Parathyroid adenoma (tissue), 2 donors: ENCODE results near the gene STAB2.

Experiments used
- H2AFZ ChIP-seq: fragments of 300-600 bp; sonication (generic); one replicate; pipeline ENCODE4 v1.7.0; 2017; ENCODE audit warnings: antibody characterized with exemption, mild to moderate bottlenecking
- H3K27ac ChIP-seq: fragments of 300-600 bp; sonication (generic); one replicate; pipeline ENCODE4 v1.7.0; 2017
- H3K27me3 ChIP-seq: fragments of 300-600 bp; sonication (generic); one replicate; pipeline ENCODE4 v1.7.0; 2017; ENCODE audit warnings: low read length; ENCODE audit not compliant: control insufficient read depth, insufficient read depth
- H3K36me3 ChIP-seq: fragments of 300-600 bp; sonication (generic); one replicate; pipeline ENCODE4 v1.7.0; 2017; ENCODE audit warnings: low read length; ENCODE audit not compliant: control insufficient read depth, insufficient read depth
- H3K4me1 ChIP-seq: fragments of 300-600 bp; sonication (generic); one replicate; pipeline ENCODE4 v1.7.0; 2017; ENCODE audit warnings: control low read depth
- H3K4me2 ChIP-seq: fragments of 300-600 bp; sonication (generic); one replicate; pipeline ENCODE4 v1.7.0; 2017; ENCODE audit warnings: low read length
- H3K4me3 ChIP-seq: fragments of 300-600 bp; sonication (generic); one replicate; pipeline ENCODE4 v1.7.0; 2017; ENCODE audit warnings: low read depth, low read length
- H3K79me2 ChIP-seq: fragments of 300-600 bp; sonication (generic); one replicate; pipeline ENCODE4 v1.7.0; 2017; ENCODE audit warnings: control low read depth
- H3K9ac ChIP-seq: fragments of 300-600 bp; sonication (generic); one replicate; pipeline ENCODE4 v1.7.0; 2017; ENCODE audit warnings: mild to moderate bottlenecking
- H3K9me3 ChIP-seq: fragments of 300-600 bp; sonication (generic); one replicate; pipeline ENCODE4 v1.7.0; 2017; ENCODE audit warnings: low read length; ENCODE audit not compliant: control insufficient read depth
- TF ChIP-seq, protein P1 (sequence below): fragments of 300-600 bp; sonication (generic); IDR thresholded peaks from one replicate; pipeline ENCODE4 v1.7.0; 2017; ENCODE audit warnings: antibody characterized with exemption, mild to moderate bottlenecking
- donor health status: primary hyperparathyroidism.

The STAB2 gene

DNA sequence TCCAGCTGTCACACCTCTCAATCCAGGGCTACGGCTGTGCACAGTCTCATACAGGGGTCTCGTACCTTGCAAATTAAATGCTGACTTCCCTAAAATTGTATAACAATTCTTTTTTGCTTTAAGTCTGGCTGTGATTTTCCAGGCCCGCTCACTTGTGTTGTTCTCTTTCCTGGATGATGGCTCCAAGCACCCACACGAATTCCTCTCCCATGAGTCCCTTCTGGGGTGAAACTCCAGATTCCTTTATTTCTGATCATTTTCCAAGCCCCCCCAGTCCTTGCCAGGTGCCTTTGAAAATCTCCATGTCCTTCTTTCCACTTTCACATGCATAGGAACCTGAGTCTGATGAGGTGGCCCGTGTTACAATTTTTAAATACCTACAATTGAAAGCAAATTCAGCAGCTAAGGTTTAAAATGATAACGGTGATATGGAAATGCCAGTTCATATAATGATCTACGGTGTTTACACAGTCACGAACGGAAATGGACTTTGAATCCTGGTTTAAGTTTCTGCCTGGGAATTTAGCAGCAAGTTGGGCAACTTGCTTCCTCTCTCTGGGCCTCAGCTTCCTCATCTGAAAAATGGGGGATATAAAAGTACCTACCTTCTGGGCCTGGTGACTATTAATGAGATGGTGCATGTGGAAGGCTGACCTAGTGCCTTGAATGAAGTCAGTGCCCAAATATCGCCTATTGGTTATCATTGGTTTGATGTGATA is 85.5 kb downstream of the STAB2 start:
- H3K4me3 ChIP-seq: no peak overlapping the region
- no peak overlapping the region for H3K27ac ChIP-seq
- H3K9ac ChIP-seq: no peak overlapping the region
- TF ChIP-seq, protein P1, sequence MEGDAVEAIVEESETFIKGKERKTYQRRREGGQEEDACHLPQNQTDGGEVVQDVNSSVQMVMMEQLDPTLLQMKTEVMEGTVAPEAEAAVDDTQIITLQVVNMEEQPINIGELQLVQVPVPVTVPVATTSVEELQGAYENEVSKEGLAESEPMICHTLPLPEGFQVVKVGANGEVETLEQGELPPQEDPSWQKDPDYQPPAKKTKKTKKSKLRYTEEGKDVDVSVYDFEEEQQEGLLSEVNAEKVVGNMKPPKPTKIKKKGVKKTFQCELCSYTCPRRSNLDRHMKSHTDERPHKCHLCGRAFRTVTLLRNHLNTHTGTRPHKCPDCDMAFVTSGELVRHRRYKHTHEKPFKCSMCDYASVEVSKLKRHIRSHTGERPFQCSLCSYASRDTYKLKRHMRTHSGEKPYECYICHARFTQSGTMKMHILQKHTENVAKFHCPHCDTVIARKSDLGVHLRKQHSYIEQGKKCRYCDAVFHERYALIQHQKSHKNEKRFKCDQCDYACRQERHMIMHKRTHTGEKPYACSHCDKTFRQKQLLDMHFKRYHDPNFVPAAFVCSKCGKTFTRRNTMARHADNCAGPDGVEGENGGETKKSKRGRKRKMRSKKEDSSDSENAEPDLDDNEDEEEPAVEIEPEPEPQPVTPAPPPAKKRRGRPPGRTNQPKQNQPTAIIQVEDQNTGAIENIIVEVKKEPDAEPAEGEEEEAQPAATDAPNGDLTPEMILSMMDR: no peak
- H3K79me2 ChIP-seq: no peaks in the 10 kb centered on the region
- H3K9me3 ChIP-seq: no peaks in the 10 kb centered on the region
- H2AFZ ChIP-seq: no peak overlapping the region
- H3K4me1 ChIP-seq: no peaks in the 10 kb centered on the region
- no peaks in the 10 kb centered on the region for H3K27me3 ChIP-seq
- H3K36me3 ChIP-seq: no peaks in the 10 kb centered on the region
- no peak overlapping the region for H3K4me2 ChIP-seq

DNA sequence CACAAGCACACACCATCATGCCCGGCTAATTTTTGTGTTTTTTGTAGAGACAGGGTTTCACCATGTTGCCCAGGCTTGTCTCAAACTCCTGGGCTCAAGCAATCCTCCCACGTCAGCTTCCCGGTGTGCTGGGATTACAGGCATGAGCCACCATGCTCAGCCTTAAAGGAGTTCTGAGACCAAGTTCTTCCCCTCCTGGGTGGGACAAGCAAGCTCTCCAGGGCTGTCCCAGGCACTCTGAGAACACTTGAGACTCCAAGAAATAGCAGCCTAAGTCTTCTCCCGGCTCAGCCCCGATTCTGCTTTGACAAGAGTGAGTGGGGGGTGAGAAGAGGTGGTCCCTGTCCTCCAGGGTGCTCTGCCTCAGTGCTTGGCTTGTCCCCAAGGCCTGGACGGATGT is 86.4 kb downstream of the STAB2 start:
- H3K9me3 ChIP-seq: no peaks in the 10 kb centered on the region
- no peak overlapping the region for H2AFZ ChIP-seq
- H3K27me3 ChIP-seq: no peaks in the 10 kb centered on the region
- H3K9ac ChIP-seq: no peak overlapping the region
- no peak overlapping the region for H3K4me2 ChIP-seq
- no peaks in the 10 kb centered on the region for H3K4me1 ChIP-seq
- TF ChIP-seq, protein P1: no peak
- H3K4me3 ChIP-seq: no peak overlapping the region
- H3K79me2 ChIP-seq: no peaks in the 10 kb centered on the region
- H3K36me3 ChIP-seq: no peaks in the 10 kb centered on the region
- no peak overlapping the region for H3K27ac ChIP-seq

DNA sequence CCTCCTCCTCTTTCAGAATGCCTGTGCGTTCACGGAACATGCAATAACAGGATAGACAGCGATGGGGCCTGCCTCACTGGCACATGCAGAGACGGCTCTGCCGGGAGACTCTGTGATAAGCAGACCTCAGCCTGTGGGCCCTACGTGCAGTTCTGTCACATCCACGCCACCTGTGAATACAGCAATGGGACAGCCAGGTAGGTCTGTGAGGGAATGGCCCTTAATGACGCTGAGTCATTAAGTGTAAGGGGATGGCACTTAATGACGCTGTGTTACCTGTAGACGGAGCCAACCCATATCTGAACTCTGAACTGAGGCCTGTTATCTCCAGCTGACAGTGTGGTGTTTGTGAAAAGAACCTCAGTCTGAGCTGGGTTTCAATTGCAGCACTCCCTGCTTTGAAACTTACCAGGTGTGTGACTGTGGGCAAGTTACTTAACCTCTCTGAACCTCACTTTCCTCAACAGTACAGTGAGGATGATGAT is 86.9 kb downstream of the STAB2 start:
- H3K4me3 ChIP-seq: no peak overlapping the region
- no peaks in the 10 kb centered on the region for H3K27me3 ChIP-seq
- no peak overlapping the region for H3K27ac ChIP-seq
- H3K36me3 ChIP-seq: no peaks in the 10 kb centered on the region
- TF ChIP-seq, protein P1: no peak
- H2AFZ ChIP-seq: no peak overlapping the region
- no peaks in the 10 kb centered on the region for H3K9me3 ChIP-seq
- no peak overlapping the region for H3K9ac ChIP-seq
- no peaks in the 10 kb centered on the region for H3K79me2 ChIP-seq
- no peaks in the 10 kb centered on the region for H3K4me1 ChIP-seq
- no peak overlapping the region for H3K4me2 ChIP-seq

DNA sequence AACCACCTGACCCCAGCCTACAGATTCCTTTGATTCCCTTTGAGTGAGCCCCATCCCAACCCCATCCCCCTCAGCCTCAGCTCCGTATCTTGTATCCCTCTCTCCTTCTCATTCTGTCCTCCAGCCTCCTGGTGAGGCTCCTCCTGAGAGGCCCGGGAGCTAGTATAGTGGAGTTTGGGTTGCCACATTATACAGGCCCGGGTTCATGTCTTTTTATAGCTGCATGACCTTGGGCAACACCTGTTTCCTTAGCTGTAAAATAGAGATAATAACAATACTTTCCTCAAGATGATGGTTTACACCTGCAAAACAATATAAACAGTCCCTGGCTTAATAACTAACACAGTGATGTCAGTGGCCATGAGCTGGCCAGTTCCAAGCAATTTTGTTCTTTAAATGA is 89.8 kb downstream of the STAB2 start:
- H3K4me3 ChIP-seq: no peak overlapping the region
- H3K27ac ChIP-seq: no peak overlapping the region
- H3K79me2 ChIP-seq: no peaks in the 10 kb centered on the region

More for the DNA sequence above, 89.8 kb downstream of the STAB2 start:
- Histone ChIP-seq H3K9ac (no peak overlapping the region), H3K9me3 (no peaks in the 10 kb centered on the region), H3K4me1 (no peaks in the 10 kb centered on the region), H2AFZ (no peak overlapping the region), H3K4me2 (no peak overlapping the region), H3K27me3 (no peaks in the 10 kb centered on the region), H3K36me3 (no peaks in the 10 kb centered on the region)
- TF ChIP-seq, protein P1: no peak
